ENCODE data around the gene UBE2L6.
"Not testable (repeated sequence)": the region's sequence is repeated elsewhere in the genome, so short reads cannot be mapped to it uniquely, and the experiment has no call there.

Gene UBE2L6

GRCh38 chr11:57566005-57566904 is 1.2 kb downstream of the UBE2L6 start:
- no peak for DNase-seq

DNA sequence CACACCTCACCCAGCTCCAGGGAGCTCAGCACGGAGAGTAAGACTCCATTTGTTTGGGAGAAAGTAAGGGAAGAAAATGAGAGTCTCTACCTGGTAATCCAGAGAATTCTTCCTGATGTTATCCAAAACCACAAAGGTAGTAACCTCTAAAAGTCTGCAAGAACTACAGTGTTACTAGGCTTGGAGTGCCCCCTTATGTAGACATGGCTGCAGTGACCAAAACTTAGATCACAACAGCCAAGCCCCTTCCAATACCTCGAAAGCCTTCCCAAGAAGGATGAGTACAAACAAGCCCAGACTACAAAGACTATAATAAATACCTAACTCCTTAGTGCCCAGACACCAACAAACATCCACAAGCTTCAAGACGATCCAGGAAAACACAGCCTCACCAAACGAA is 4.9 kb downstream of the UBE2L6 start:
- no peak for DNase-seq

DNA sequence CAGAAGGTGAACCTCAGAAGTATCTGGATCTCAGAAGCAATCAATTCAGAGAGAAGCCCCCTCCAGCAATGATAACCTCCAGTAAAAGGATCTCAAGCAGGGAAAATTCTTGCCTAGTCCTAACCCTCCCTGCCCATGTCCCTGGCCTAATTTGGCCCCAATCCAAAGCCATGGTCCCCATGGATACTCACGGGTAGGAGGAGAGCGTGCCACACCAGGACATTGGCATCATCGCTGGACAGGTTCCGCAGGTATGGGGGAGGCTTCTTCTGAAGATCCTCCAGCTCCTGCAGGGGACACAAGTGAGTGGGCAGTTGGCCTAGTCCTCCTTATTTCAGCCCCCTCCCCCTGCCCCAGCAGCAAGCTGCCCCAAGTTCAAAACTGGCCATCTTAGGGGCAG is 7.3 kb downstream of the UBE2L6 start:
- DNase-seq: no peak

GRCh38 chr11:57556041-57556440 is 11.4 kb downstream of the UBE2L6 start:
- no peak for DNase-seq

DNA sequence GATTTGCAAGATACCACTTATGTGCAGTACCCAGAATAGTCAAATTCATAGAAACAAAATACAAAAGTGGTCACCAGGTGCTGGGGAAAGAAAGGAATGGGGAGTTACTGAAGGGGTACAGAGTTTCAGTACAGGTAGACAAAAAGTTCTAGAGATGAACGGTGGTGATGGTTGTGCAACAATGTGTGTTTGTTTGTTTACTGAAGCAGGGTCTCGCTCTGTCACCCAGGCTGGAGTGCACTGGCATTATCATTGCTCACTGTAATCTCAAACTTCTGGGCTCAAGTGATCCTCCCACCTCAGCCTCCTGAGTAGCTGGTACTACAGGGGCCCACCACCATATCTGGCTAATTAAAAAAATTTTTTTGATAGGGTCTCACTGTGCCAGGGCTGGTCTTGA is 12.1 kb downstream of the UBE2L6 start:
- no peak for DNase-seq

DNA sequence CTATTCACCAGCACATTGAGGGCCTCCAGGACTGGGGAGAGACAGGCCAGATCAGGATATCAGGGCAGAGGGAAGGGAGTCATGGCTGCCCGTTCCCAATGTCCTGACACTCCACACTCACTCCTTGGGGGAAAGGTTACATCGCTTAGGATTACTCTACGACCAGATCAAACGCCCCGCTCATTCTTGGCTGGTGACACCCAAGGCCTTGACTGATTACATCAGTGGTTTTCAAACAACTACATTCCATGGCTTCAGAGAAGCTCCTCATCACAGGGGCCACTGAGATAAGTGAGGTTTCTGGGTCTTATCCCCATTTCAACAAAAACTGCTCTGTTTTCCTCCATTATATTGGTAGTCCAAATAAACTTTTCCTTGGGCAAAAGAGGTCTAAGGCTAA is 15.0 kb downstream of the UBE2L6 start:
- no peak for DNase-seq

DNA sequence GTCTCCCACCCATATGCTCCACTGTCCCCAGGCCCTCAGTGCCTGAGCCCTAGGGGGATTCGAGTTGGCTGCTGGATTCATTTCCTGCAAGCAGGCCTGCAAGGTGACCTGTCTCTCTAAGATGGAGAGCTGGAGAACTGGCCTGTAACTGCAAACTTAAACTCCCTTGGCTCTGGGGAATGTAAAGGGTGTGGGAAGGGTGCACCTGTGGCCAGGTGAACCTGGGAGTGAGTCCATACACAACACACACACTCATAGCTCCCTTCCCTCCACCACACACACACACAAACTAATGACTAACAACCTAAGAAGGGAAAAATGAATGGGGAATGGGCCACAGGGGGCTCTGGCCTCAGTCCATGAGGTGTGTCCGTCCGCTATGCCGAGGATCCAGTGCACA is 15.5 kb downstream of the UBE2L6 start:
- DNase-seq: no peak

GRCh38 chr11:57549983-57550382 is 17.5 kb downstream of the UBE2L6 start:
- no peak for DNase-seq

DNA sequence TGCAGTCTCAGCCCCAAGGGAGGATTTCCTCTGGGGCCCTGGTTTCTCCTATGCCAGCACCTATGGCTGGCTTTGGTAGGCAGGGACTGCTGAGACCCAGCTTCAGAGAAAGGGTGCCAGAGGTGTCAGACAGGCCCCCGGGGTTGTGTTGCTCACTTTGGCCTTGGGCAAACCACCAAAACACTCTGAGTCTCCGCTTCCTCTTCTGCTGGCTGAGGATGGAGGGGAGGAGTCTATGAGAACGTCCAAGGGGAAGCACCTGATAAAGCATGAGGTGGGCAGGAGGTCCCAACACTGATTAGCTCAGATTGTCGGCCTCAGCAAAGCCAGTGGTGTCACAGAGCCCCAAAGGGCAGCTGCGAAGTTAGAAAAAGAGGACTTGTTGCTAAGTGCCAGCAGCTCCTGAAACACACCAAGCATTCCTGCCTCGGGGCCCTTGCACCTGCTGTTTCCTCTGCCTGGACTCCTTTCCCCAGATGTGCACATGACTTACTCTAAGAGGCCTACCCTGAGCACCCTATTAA is 19.6 kb downstream of the UBE2L6 start:
- no peak for DNase-seq

DNA sequence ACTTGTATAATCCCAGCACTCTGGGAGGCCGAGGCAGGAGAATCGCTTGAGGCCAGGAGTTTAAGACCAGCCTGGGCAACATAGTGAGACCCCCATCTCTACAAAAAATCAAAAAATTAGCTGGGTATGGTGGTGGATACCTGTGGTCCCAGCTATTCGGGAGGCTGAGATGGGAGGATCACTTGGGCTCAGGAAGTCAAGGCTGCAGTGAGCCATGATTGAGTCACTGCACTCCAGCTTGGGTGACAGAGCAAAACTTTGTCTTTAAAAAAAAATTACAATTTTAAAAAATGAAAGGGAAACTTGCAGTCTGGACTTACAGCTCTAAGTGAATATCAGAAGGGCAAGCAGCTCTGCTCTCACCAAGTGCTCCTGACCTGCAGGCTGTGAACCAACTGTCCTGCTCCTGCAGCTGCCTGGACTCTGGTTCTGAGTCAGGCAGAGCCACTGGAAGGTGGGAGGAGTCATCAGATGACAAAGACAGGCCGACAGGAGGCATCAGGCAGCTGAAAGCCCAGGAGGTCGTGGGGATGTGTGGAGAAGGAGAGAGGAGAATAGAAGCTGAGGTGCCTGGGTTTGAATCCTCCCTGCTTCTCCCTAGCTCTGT is 20.5 kb downstream of the UBE2L6 start:
- DNase-seq: no peak

- DNase-seq: no peak
Observed at GRCh38 chr11:57546451-57546850, 21.0 kb downstream of the UBE2L6 start.

GRCh38 chr11:57545883-57546282 is 21.6 kb downstream of the UBE2L6 start:
- no peak for DNase-seq

DNA sequence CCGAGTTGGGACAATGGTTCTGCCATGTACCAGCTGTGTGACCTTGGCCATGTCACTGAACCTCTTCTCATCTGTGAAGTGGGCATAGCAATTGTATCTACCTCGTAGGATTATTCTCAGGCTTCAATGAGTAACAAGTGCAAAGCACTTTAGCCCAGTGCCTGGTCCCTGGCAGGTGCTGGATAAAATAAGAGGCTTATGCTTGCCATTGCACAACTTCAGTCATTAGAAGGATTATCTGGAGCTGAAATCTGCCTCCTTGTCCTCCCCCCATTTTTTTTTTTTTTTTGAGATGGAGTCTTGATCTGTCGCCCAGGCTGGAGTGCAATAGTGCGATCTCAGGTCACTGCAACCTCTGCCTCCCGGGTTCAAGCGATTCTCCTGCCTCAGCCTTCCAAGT is 22.9 kb downstream of the UBE2L6 start:
- DNase-seq: no peak

- no peak for DNase-seq
Observed at GRCh38 chr11:57543593-57543992, 23.9 kb downstream of the UBE2L6 start.

- DNase-seq: no peak
Observed at GRCh38 chr11:57542582-57542981, 24.9 kb downstream of the UBE2L6 start.

- DNase-seq: no peak
Observed at GRCh38 chr11:57541169-57541568, 26.3 kb downstream of the UBE2L6 start.

DNA sequence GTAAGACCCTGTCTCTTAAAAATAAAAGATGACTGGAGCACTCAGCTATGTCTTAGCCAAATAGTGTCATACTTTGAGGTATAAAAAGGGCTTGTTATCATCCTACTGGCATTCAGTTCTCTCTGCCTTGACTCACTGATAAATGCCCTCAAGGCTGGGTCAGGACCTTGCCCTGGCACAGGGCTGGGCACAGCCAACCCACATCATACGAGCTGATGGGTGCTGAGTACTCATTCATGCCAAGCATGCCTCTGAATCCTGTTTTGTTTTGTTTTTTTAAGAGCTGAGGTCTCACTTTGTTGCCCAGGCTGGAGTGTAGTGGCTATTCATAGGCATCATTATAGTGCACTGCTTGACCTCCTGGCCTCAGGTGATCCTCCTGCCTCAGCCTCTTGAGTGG is 28.1 kb downstream of the UBE2L6 start:
- DNase-seq: no peak

GRCh38 chr11:57536947-57537619 is 30.4 kb downstream of the UBE2L6 start, which contains the start of gene SMTNL1:
SMTNL1 (plus strand) TSS chr11:57537595; CDS start chr11:57542643, 5,048 bp downstream.
- no peak for DNase-seq

GRCh38 chr11:57534449-57534848 is 33.0 kb downstream of the UBE2L6 start:
- not testable (repeated sequence) for DNase-seq

DNA sequence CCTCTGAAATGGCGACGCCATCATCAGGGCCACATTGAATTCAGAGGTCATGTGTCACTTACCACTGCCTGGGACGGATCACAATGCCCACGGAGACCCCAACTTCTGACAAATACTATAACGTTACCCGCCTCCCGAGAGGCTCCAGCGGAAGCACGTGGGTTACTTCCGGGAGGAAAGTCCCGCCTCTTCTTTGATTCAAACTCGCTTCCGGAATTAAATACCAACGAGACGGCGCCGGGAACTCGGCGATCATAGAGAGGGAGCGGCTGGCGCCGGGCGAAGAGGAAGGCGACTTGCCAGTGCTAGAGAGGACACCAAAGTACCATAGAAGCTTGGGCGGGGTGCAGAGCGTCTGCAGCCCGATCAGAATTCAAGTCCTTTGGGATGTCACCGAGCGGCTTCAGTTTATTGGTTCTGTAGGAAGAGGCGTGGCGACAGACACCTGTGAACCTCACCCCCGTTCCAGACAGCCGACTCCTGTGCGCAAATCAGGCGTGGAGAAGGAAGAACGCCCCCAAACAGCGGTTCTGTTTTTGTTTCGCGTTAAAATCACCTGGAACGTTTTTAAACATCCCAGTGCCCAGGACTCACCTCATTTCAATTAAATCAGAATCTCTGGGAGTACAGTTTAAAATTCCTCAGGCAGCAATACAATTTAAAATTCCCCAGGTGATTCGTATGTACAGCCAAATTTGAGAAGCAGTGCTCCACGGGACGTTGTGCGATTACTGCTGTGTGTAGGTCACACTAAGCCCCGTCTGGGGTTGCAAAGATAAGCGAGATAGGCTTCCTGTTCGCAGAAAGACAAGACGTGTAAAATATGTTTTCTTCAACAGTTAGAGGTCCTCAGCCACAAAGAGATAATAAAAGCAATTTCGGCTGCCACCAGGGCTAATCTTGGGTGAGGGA is 36.6 kb downstream of the UBE2L6 start, which contains the start of gene TIMM10:
TIMM10 (minus strand) TSS at position 159 of the 912 bp plus-strand sequence. CDS start 565 bp downstream, outside the sequence.
- peak; percentile 95 for DNase-seq

- no peak for DNase-seq
Observed at GRCh38 chr11:57530215-57530595, 37.3 kb downstream of the UBE2L6 start.

DNA sequence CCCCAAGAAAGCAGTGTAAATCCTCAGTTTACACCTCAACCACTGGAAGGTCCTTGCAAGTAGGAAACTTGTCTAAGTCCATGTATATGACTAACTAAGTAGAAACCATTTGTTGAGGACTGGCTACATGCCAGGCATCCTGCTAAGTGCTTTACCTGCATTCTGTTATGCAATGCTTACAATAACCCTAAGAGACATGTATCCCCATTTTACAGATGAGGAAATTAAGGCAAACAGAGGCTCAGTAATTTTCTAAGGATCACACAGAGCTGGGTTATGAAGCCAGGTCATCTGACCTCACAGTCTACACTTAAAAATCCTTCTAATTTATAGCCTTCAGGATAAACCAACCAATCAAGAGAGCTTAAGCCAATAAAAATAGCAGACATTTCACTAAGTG is 38.5 kb downstream of the UBE2L6 start:
- DNase-seq: no peak
